IMR-90 (cell line): Measurements from ENCODE around the gene PARP14. TPM values are rescaled to one million over a fixed set of nuclear protein-coding genes. Genes with fewer than 3 reads are reported as not detected.

ENCODE experiments used
- ATAC-seq: fragments of 200-7000 bp; cut with Tn5 transposase; 2 replicates; pipeline ENCODE4 v1.9.1; 2020; ENCODE audit warnings: low read depth, mild to moderate bottlenecking, moderate library complexity
- BruUV-seq: library from RNA; stranded (reverse); fragments of 400-500 nt; replicated peaks from 2 replicates; lab custom pipeline; 2021; lab: Mats Ljungman, UMichigan
- CTCF ChIA-PET: fragments of 300-600 bp; formaldehyde crosslinking; extraction: SDS; loops from one replicate; lab custom pipeline; 2021; ENCODE audit warnings: antibody characterized with exemption; lab: Yijun Ruan, JAX
- POLR2A ChIA-PET: fragments of 300-600 bp; sonication (Branson Sonifier 250); formaldehyde crosslinking; loops from one replicate; lab custom pipeline; 2022; ENCODE audit warnings: antibody characterized with exemption; ENCODE audit not compliant: unreplicated experiment; lab: Charles Lee
- DNase-seq: peaks from one replicate; pipeline ENCODE4 v3.0.0; 2013
- H2AFZ ChIP-seq: replicated peaks from 2 replicates; pipeline ENCODE3; 2013; ENCODE audit warnings: low read length, mild to moderate bottlenecking; ENCODE audit not compliant: poor library complexity
- H2AK5ac ChIP-seq: 2 replicates; pipeline ENCODE4 v1.6.1; 2013; ENCODE audit warnings: low read depth, low read length, inconsistent platforms
- H2AK9ac ChIP-seq: replicated peaks from 2 replicates; pipeline ENCODE3; 2013; ENCODE audit warnings: mild to moderate bottlenecking, low read depth, low read length, moderate library complexity; ENCODE audit not compliant: poor library complexity
- H2BK120ac ChIP-seq: 2 replicates; pipeline ENCODE4 v1.6.1; 2013; ENCODE audit warnings: low read depth, low read length, inconsistent platforms
- H2BK15ac ChIP-seq: 3 replicates; pipeline ENCODE4 v1.6.1; 2013; ENCODE audit warnings: low read depth, low read length, inconsistent platforms
- H2BK20ac ChIP-seq: 2 replicates; pipeline ENCODE4 v1.6.1; 2013; ENCODE audit warnings: low read depth, mild to moderate bottlenecking, inconsistent platforms, low read length, moderate library complexity
- H2BK5ac ChIP-seq: 2 replicates; pipeline ENCODE4 v1.6.1; 2013; ENCODE audit warnings: mild to moderate bottlenecking, low read depth, low read length, inconsistent platforms; ENCODE audit not compliant: poor library complexity, severe bottlenecking
- H3K14ac ChIP-seq: replicated peaks from 2 replicates; pipeline ENCODE4 v1.6.1; 2013; ENCODE audit warnings: low read depth, low read length, inconsistent platforms
- H3K18ac ChIP-seq: 2 replicates; pipeline ENCODE4 v1.6.1; 2013; ENCODE audit warnings: low read depth, low read length, control low read depth
- H3K23ac ChIP-seq: 2 replicates; pipeline ENCODE4 v1.6.1; 2013; ENCODE audit warnings: low read depth, low read length, inconsistent platforms
- H3K27ac ChIP-seq: 2 replicates; pipeline ENCODE4 v1.5.1; 2013; ENCODE audit warnings: mild to moderate bottlenecking, control low read depth, low read length; ENCODE audit not compliant: insufficient read depth
- H3K27me3 ChIP-seq: 2 replicates; pipeline ENCODE4 v1.6.1; 2013; ENCODE audit warnings: low read length; ENCODE audit not compliant: control insufficient read depth, insufficient read depth
- H3K36me3 ChIP-seq: 2 replicates; pipeline ENCODE4 v1.6.1; 2013; ENCODE audit warnings: low read length, mixed read lengths; ENCODE audit not compliant: control insufficient read depth, insufficient read depth
- H3K4ac ChIP-seq: 2 replicates; pipeline ENCODE4 v1.6.1; 2013; ENCODE audit warnings: low read depth, low read length, inconsistent platforms
- H3K4me1 ChIP-seq: 2 replicates; pipeline ENCODE4 v1.6.1; 2013; ENCODE audit warnings: low read length, mixed read lengths; ENCODE audit not compliant: control insufficient read depth, insufficient read depth
- H3K4me2 ChIP-seq: 2 replicates; pipeline ENCODE4 v1.6.1; 2013; ENCODE audit warnings: low read depth, mild to moderate bottlenecking, control low read depth, low read length, moderate library complexity
- H3K4me3 ChIP-seq: 2 replicates; pipeline ENCODE4 v1.5.1; 2013; ENCODE audit warnings: low read depth, mild to moderate bottlenecking, control low read depth, low read length, moderate library complexity; ENCODE audit not compliant: insufficient read depth
- H3K56ac ChIP-seq: 2 replicates; pipeline ENCODE4 v1.6.1; 2013; ENCODE audit warnings: low read length, inconsistent platforms; ENCODE audit not compliant: insufficient read depth; ENCODE audit errors: extremely low read depth
- H3K79me1 ChIP-seq, 2 experiments: 2 replicates each; pipeline ENCODE4 v1.6.1; 2013; ENCODE audit warnings: low read length in 2 of 2, inconsistent platforms in 1 of 2, low read depth in 1 of 2
- H3K9ac ChIP-seq: 2 replicates; pipeline ENCODE4 v1.6.1; 2013; ENCODE audit warnings: low read depth, low read length, control low read depth
- H3K9me1 ChIP-seq: 2 replicates; pipeline ENCODE4 v1.6.1; 2013; ENCODE audit warnings: low read length, inconsistent platforms; ENCODE audit not compliant: insufficient read depth
- H3K9me3 ChIP-seq: 2 replicates; pipeline ENCODE4 v1.6.1; 2013; ENCODE audit warnings: low read length; ENCODE audit not compliant: control insufficient read depth, insufficient read depth
- H4K20me1 ChIP-seq: 2 replicates; pipeline ENCODE4 v1.6.1; 2013; ENCODE audit warnings: low read length, inconsistent platforms; ENCODE audit not compliant: insufficient read depth
- H4K5ac ChIP-seq: 2 replicates; pipeline ENCODE4 v1.6.1; 2013; ENCODE audit warnings: mild to moderate bottlenecking, low read depth, low read length, control low read depth
- H4K8ac ChIP-seq, 2 experiments: 2 replicates each; pipeline ENCODE4 v1.6.1; 2013; ENCODE audit warnings: low read depth in 2 of 2, low read length in 2 of 2, control low read depth in 1 of 2, inconsistent platforms in 1 of 2
- H4K91ac ChIP-seq: 2 replicates; pipeline ENCODE4 v1.6.1; 2013; ENCODE audit warnings: low read depth, low read length, inconsistent platforms; ENCODE audit not compliant: insufficient read depth
- BHLHE40 ChIP-seq: fragments of 150-350 bp; IDR thresholded peaks from 2 replicates; pipeline ENCODE4 v1.6.1; 2016; ENCODE audit warnings: mild to moderate bottlenecking, low read depth, low read length
- CEBPB ChIP-seq: IDR thresholded peaks from 2 replicates; pipeline ENCODE4 v1.6.1; 2012; ENCODE audit warnings: low read depth, low read length, improper control_type of control experiment
- CHD1 ChIP-seq: IDR thresholded peaks from 2 replicates; pipeline ENCODE4 v1.6.1; 2012; ENCODE audit warnings: low read depth, low read length, improper control_type of control experiment
- FOS ChIP-seq: fragments of 150-350 bp; IDR thresholded peaks from 2 replicates; pipeline ENCODE4 v1.6.1; 2016; ENCODE audit warnings: low read depth, low read length
- MAFK ChIP-seq: IDR thresholded peaks from 2 replicates; pipeline ENCODE4 v1.6.1; 2012; ENCODE audit warnings: low read depth, low read length, improper control_type of control experiment
- MAZ ChIP-seq: IDR thresholded peaks from 2 replicates; pipeline ENCODE4 v1.6.1; 2012; ENCODE audit warnings: low read depth, mild to moderate bottlenecking, low read length, improper control_type of control experiment, moderate library complexity, borderline replicate concordance
- MXI1 ChIP-seq: IDR thresholded peaks from 2 replicates; pipeline ENCODE4 v1.6.1; 2012; ENCODE audit warnings: low read depth, mild to moderate bottlenecking, low read length, moderate library complexity, borderline replicate concordance
- NFE2L2 ChIP-seq: fragments of 150-350 bp; IDR thresholded peaks from 2 replicates; pipeline ENCODE4 v1.6.1; 2016; ENCODE audit warnings: low read depth, mild to moderate bottlenecking, low read length
- POLR2A ChIP-seq: IDR thresholded peaks from 2 replicates; pipeline ENCODE4 v1.6.1; 2012; ENCODE audit warnings: mild to moderate bottlenecking, low read depth, low read length
- RAD21 ChIP-seq: IDR thresholded peaks from 2 replicates; pipeline ENCODE4 v1.6.1; 2012; ENCODE audit warnings: low read length, improper control_type of control experiment
- RCOR1 ChIP-seq: IDR thresholded peaks from 2 replicates; pipeline ENCODE4 v1.6.1; 2012; ENCODE audit warnings: mild to moderate bottlenecking, low read length, improper control_type of control experiment; ENCODE audit not compliant: insufficient replicate concordance
- RFX5 ChIP-seq: IDR thresholded peaks from 2 replicates; pipeline ENCODE4 v1.8.0; 2012; ENCODE audit warnings: low read depth, mild to moderate bottlenecking, low read length, moderate library complexity
- SMC3 ChIP-seq: fragments of 150-350 bp; IDR thresholded peaks from 2 replicates; pipeline ENCODE4 v1.6.1; 2016; ENCODE audit warnings: low read depth, mild to moderate bottlenecking, antibody characterized with exemption, low read length, moderate library complexity
- WGBS, 2 experiments: methylation state at CpG; one replicate each; pipeline versions ENCODE4 v1.1.5 to v1.1.7; 2013; ENCODE audit warnings: missing lambda C conversion rate in 2 of 2; ENCODE audit not compliant: insufficient read length in 1 of 2; ENCODE audit errors: extremely low coverage in 2 of 2; 5-methylcytosine and 5-hydroxymethylcytosine counted together
- dilution Hi-C: fragments of 300-500 bp; cut with HindIII; formaldehyde crosslinking; loops from one replicate; pipeline ENCODE4 v1.14.3; 2018; ENCODE audit warnings: low sequenced_read_pairs; ENCODE audit not compliant: unreplicated experiment
- in situ Hi-C: fragments of 300-500 bp; cut with MboI; formaldehyde crosslinking; loops from 3 replicates; pipeline ENCODE4 v1.14.3; 2019; ENCODE audit warnings: low sequenced_read_pairs, inconsistent platforms, mixed read lengths
- intact Hi-C: fragments of 100-400 bp; cut with micrococcal nuclease; formaldehyde crosslinking; loops from 2 replicates; pipeline ENCODE4 v1.10.0; 2022
- polyA plus RNA-seq, 3 experiments: library from polyadenylated mRNA; depleted of rRNA; stranded (reverse); fragments of >200 nt; gene quantifications; 2 replicates each; pipeline ENCODE4 v1.2.3, GENCODE V29; 2012; ENCODE audit warnings: low replicate concordance in 1 of 3
- total RNA-seq: library from RNA; depleted of rRNA; stranded (reverse); fragments of >200 nt; gene quantifications from 2 replicates; pipeline ENCODE4 v1.2.3, GENCODE V29; 2012
- TF ChIP-seq, protein P1 (sequence below): fragments of 150-350 bp; IDR thresholded peaks from 2 replicates; pipeline ENCODE4 v1.6.1; 2017; ENCODE audit warnings: mild to moderate bottlenecking, antibody characterized with exemption, low read length, low read depth
- TF ChIP-seq, protein P2 (sequence below): conservative IDR thresholded peaks from 2 replicates; pipeline ENCODE4 v1.5.1; 2012; ENCODE audit warnings: mild to moderate bottlenecking, low read depth, low read length, improper control_type of control experiment
- TF ChIP-seq, protein P3 (sequence below): fragments of 150-350 bp; IDR thresholded peaks from 2 replicates; pipeline ENCODE4 v1.6.1; 2016; ENCODE audit warnings: low read depth, mild to moderate bottlenecking, low read length, moderate library complexity, borderline replicate concordance

The PARP14 gene
- total and polyA plus RNA-seq, 2 of the 4 experiments (the other 2 are of a cell fraction), result 9.3 to 23.1 TPM

DNA sequence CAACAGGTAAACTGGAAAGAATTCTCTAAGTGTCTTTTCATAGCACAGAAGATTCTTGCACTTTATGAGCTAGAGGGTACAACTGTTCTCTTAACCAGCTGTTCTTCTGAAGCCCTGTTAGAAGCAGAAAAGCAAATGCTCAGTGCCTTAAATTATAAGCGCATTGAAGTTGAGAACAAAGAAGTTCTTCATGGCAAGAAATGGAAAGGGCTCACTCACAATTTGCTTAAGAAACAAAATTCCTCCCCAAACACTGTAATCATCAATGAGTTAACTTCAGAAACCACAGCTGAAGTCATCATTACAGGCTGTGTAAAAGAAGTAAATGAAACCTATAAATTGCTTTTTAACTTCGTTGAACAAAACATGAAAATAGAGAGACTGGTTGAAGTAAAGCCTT lies 19.6 kb downstream of the PARP14 start:
- Histone ChIP-seq H3K4ac (no peak overlapping the region), H4K91ac (no peak overlapping the region), H3K27me3 (no peaks in the 10 kb centered on the region), H4K5ac (no peak overlapping the region), H3K4me1 (no peaks in the 10 kb centered on the region), H2AK9ac (no peak overlapping the region), H3K36me3 (peaks cover 29% of the 10 kb centered on the region), H2BK5ac (no peak overlapping the region), H3K9me3 (no peaks in the 10 kb centered on the region), H2BK120ac (no peak overlapping the region), H3K23ac (no peak overlapping the region), H4K8ac (no peak overlapping the region), H4K20me1 (no peaks in the 10 kb centered on the region), H3K9ac (no peak overlapping the region), H3K56ac (no peak overlapping the region), H3K4me2 (no peak overlapping the region), H3K14ac (no peak overlapping the region), H3K9me1 (no peaks in the 10 kb centered on the region), H3K79me1 (no peaks in the 10 kb centered on the region), H2AK5ac (no peak overlapping the region), H3K27ac (no peak overlapping the region), H2AFZ (no peak overlapping the region), H3K4me3 (no peak overlapping the region), H2BK20ac (no peak overlapping the region), H2BK15ac (no peak overlapping the region), H3K18ac (no peak overlapping the region)
- intact Hi-C loops (no loop called here), in situ Hi-C loops (no loop called here), dilution Hi-C loops (no loop called here)
- ATAC-seq (no peak), DNase-seq (no peak)
- TF ChIP-seq RFX5, result no peak
- no peak for TF ChIP-seq CEBPB
- no peak for TF ChIP-seq RAD21
- TF ChIP-seq FOS, result no peak
- TF ChIP-seq BHLHE40, result no peak
- TF ChIP-seq, protein P1, sequence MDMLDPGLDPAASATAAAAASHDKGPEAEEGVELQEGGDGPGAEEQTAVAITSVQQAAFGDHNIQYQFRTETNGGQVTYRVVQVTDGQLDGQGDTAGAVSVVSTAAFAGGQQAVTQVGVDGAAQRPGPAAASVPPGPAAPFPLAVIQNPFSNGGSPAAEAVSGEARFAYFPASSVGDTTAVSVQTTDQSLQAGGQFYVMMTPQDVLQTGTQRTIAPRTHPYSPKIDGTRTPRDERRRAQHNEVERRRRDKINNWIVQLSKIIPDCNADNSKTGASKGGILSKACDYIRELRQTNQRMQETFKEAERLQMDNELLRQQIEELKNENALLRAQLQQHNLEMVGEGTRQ, result no peak
- TF ChIP-seq NFE2L2, result no peak
- TF ChIP-seq POLR2A, result no peak
- no peak for TF ChIP-seq SMC3
- TF ChIP-seq RCOR1, result no peak
- TF ChIP-seq, protein P2, sequence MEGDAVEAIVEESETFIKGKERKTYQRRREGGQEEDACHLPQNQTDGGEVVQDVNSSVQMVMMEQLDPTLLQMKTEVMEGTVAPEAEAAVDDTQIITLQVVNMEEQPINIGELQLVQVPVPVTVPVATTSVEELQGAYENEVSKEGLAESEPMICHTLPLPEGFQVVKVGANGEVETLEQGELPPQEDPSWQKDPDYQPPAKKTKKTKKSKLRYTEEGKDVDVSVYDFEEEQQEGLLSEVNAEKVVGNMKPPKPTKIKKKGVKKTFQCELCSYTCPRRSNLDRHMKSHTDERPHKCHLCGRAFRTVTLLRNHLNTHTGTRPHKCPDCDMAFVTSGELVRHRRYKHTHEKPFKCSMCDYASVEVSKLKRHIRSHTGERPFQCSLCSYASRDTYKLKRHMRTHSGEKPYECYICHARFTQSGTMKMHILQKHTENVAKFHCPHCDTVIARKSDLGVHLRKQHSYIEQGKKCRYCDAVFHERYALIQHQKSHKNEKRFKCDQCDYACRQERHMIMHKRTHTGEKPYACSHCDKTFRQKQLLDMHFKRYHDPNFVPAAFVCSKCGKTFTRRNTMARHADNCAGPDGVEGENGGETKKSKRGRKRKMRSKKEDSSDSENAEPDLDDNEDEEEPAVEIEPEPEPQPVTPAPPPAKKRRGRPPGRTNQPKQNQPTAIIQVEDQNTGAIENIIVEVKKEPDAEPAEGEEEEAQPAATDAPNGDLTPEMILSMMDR, result no peak
- TF ChIP-seq MAFK, result no peak
- TF ChIP-seq, protein P3, sequence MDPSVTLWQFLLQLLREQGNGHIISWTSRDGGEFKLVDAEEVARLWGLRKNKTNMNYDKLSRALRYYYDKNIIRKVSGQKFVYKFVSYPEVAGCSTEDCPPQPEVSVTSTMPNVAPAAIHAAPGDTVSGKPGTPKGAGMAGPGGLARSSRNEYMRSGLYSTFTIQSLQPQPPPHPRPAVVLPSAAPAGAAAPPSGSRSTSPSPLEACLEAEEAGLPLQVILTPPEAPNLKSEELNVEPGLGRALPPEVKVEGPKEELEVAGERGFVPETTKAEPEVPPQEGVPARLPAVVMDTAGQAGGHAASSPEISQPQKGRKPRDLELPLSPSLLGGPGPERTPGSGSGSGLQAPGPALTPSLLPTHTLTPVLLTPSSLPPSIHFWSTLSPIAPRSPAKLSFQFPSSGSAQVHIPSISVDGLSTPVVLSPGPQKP, result no peak
- TF ChIP-seq CHD1, result no peak
- TF ChIP-seq MAZ, result no peak
- TF ChIP-seq MXI1, result no peak
- ChIA-PET CTCF (no interaction called here), POLR2A (no interaction called here)
- WGBS, 2 experiments, result no CpG with 5 or more reads among the region's 2 CpGs
- BruUV-seq, result no TSS peak
